HG03025 (cell line): ENCODE data around the gene EGFL8.

Source experiments
- ATAC-seq: cut with Tn5 transposase; IDR thresholded peaks from one replicate; pipeline ENCODE4 v1.9.1; 2021; ENCODE audit warnings: mild to moderate bottlenecking, moderate library complexity; ENCODE audit not compliant: unreplicated experiment, low FRiP score

EGFL8 gene

GRCh38 chr6:32146287-32146686 is 18.1 kb upstream of the EGFL8 start:
- ATAC-seq: no peak

DNA sequence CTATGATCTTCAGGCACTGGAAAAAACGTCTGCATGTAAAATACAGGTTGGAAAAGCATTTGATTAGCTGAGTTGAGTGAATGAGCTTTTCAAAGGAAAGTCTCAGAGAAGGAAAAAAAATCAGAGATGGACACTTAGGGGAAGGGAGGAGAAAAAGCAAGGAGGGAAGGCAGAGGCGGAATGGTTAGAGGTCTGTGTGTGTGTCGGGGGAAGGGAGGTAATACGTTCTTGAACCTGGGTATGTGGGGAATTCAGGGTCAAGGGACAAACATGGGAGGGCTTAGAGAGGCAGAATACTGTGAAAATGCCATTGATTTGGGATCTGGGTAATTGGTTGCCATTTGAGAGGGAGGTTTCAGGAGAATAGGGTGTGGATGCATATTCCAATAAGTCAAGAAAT is 17.7 kb upstream of the EGFL8 start:
- no peak for ATAC-seq

DNA sequence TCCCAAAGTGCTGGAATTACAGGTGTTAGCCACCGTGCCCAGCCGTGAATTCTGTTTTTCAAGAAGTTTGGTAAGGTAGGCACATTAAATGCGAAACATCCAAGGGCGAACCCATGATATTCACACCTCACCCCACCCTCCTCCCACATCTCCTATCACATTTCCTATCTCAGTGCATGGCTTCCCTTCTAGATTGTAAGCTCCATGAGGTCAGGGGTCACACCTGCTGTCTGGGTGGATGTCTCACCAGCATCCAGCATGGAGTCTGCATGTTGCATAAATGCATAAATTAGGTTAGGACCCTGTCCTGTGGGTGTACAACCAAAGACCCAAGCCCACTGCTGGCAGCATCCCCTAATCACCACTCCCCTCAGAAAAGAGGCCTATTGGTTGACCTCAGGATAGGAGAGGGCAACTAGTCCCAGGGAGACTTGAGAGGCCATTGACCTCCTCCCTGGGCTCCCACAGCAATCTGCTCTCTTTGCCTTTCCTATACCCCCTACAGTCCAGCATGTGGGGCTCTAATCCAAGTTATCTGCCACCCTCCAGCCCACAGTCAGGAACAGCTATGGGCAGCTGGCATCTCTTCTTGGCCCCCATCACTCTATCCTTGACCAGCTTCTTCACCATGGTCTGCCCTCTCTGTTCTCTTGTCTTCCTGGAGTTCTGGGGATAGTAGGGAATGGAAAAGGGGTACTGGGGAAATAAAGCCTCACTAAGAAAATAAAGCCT is 16.8 kb upstream of the EGFL8 start:
- no peak for ATAC-seq

DNA sequence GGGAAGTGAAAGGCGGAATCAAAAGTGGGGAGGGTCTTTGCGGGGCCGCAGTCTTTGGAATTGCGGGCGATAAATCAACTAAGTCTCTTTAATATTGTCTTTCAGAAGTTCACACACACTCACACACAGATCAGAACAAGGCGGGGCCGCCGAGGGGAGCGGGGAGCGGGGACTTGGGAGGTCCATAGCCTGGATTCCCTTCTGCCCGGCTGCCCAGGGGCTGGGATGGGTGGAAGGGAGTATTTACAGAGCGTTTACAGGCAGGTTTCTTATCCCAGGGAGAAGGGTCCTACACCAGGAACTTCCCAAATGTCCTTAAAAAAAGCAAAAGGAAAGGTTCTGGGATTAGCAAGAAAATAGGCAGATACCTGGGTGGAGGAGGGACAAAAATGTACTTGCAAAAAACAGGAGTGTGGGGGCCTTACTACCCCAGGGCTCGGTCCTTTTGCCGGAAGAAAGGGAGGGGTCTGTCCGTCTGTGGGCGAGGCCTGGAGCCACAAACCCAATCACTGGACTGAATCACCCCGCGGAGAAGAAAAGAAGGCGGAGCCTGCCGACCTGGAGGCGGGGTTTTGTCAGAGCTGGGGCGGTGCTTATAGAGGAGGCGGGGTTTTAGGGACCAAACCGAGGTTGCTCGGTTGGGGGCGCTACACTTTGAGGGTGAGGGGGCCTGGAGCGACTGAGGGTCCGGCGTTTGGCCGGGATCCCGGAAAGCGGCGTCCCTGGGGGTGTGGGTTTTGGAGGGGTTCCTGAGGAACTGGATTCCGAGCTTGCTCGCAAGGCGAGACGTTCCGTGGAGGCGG is 15.9 kb upstream of the EGFL8 start:
- ATAC-seq: no peak

DNA sequence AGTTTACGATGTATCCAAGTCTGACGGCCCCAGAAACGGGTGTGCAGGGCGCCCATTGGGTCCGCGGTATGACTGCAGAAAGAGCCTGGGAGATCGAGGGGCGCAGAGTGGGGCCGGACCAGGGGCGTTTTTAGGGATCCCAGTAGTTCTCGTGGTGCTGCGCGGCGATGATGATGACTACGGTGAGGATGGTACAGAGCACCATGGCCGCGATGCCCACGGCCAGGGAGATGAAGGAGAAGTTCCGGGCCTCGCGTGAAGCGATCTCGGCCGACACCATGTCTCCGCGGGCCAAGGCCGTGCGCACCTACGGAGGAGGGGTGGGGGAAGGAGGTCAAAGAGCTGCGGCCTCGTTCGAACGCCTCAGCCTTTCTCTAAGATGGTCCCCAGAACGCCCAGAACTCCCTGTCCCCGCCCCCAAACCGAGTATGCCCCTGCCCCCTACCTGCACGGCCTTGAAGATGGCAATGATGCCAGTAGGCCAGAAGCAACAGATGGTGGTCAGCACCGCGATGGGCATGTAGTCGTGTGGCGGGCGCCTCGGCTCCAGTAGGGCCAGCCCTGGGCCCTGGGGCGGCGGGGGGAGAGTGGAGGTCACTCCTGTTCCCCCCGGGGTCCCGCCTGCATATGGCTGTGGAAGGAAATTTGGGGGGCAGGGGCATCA is 15.2 kb upstream of the EGFL8 start:
- ATAC-seq: no peak

- ATAC-seq: no peak
Observed at GRCh38 chr6:32149932-32150870, 14.2 kb upstream of the EGFL8 start.

DNA sequence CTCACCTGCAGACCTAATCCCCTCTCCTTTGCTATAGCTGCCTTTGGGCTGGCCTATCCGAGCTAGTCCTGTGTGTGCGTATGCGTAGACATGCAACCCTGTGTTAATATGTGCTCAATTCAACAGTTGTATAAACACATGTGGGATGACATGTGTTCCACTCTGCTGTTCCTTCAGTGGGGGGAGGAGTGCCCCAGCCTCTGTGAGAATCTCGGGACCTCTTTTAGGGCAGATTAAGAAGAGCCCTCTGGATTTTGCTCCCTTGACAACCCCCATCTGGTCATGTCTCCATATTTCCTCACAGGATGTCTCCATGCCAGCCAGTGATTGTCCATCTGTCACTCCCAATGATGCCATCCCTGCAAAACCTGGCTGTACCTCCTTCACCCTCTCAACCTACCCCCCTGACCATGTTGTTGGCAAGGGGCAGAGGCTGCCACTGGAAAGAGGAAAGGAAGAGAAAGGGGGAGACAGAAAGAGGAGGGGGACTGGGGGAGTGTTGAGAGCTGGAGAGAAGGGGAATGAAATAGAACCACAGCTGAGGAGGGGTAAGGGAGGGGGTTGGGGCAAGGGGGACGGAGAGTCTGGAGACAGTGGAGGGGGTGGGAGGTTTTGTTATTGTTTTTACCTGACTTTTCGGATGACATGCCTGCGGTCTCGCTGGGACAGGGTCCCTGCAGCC is 13.1 kb upstream of the EGFL8 start:
- no peak for ATAC-seq

DNA sequence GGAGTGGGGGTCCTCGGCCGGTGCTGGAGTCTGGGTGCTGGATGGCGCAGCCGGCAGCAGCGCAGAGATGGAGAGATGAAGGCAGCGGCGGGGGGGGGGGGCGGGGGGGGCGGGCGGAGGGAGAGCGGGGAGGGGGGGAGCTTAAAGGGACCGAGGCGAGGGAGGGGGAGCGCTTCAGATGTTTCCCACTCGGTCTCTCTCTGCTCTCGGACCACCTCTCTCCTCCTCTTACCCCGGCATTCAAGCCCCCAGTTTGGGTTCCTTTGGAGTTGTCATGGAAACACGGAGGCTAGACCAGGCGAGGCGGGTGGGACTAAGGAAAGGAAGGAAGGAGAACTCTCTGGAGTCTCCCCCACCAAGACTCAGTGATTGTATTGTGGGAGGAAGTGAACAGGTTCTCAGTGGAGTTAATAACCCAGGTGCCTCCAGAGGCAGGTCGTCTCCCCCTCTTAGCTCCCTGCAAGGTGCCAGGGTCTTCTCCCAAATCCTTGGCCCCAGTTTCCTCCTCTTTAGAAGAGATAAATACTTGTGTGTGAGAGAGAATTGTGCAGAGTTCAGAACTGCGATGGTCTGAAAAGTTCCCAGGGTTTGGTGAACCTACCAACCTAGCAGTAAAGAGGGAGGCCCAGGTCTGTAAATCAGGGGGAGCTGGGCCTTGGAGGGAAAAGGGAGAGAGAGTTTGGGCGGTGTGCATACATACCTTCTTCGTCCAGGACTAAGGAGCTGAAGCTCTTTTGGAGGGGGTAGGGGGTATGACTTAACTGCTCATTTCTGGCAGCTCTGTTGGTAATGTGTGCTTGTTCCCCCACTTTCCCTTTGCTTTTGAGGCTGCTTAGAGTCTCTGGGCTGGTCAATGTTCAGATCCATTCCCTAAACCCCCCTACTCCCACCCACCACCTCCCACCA is 12.3 kb upstream of the EGFL8 start, which contains the start of gene PRRT1:
PRRT1 (minus strand) TSS at position 77 of the 906 bp plus-strand sequence. CDS start 112 bp downstream, outside the sequence.
- ATAC-seq: no peak

DNA sequence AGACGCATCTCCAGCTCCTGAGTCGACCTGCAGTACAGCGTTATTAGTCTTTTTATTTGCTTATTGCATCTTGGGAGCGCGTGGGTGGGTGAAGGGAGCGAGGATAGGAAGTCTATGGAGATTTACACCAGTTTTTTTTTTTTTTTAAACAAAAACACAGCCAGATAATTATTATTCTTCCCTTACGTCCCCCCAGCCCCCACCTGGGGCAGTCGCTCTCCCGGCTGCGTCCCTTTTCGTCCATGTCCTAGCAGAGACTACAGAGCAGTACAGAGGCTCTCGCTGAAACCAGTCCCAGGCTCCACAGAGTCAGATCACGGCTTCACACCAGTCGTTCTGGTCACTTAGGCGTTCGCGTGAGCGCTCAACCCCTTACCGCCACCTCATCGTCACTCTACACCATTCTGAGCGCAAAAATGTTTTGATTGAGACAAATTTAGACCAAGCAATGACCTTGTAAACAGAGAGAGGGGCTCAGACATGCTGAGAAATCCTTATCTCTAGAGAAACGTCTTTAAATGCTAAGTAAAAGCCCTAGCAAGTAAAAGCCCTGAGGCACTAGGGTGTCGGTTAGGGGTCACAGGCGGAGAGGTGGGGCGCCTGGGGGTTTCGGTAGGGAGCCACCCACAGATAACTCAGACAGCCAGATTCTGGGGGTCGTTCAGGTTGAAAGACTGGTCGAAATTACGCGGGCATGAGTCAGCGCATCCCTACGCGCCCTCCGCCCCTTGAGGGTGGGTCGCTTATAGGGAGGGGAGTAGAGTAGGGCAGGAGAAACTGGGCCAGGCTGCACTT is 11.4 kb upstream of the EGFL8 start:
- no peak for ATAC-seq

DNA sequence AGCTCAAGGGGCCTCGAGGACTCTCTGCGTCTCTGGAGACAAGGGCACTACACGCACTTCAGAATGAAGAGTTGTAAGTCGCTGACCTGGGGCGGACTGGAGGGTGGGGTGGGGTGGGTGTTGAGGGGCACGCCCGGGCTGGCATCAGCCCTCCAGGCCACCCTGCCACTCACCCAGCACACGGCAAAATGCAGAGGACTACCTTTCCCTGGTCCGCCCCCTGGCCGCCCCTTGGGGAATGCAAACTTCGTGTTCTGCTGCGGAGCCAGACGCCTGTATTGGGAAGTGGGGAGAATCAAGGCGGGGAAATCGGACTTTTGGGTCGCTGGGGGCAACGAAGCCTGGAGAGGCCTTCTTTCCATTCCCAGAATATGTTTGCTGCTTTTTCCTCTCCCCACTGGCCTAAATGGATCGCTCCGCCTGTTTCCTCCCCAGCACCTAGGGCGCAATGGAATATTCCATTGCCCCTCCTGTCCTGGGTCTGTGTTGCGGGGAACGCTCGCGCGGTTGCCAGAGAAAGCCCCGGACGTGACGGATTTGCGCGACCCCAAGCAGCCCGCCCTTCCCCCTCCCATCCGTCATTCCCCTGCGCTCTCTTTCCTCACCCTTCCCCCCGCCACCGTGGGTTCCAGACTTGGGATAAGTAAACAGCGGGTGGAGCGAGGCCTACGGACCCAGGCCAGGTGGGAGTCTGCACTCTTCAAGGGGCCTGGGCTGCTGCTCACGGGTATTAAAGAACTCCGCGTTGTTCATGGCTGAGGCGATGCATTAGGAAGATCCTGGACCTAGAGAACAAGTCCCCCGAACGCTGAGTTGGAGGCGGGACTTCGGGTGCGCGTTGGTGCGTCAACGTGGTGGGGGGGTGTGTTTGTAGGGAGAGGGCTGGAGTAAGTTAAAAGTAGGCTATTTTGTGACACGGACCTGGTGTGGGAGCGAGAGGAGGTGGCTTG is 10.6 kb upstream of the EGFL8 start, which contains the start of gene PPT2:
PPT2 (plus strand) TSS at position 578 of the 950 bp plus-strand sequence. CDS start 454 bp downstream, outside the sequence.
- ATAC-seq: no peak

- ATAC-seq: no peak
Observed at GRCh38 chr6:32154514-32155161, 9.8 kb upstream of the EGFL8 start.

DNA sequence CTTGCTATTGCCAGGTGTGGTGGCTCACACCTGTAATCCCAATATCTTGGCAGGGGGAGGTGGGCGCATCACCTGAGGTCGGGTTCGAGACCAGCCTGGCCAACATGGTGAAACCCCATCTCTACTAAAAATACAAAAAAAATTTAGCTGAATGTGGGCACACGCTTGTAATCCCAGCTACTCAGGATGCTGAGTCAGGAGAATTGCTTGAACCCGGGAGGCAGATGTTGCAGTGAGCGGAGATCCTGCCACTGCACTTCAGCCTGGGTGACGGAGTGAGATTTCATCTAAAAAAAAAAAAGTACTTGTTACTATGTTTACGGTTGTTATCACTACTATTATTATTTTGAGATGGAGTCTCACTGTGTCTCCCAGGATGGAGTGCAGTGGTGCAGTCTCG is 7.5 kb upstream of the EGFL8 start:
- no peak for ATAC-seq

DNA sequence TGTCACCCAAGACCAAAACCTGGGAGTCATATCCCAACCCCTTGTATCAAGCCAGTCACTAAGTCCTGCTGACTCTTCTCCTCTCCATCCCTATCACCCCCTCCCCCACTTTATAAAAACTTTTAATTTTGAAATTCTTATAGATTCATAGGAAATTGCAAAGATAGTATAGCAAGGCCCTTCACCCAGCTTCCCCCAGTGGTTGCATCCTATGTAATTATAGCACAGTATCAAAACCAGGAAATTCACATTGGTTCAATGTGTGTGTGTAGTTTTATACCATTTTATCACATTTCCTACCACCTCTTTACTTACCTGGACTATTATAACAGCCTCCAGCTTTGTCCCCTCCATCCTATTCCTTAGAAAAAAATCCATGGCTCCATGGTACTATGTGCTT is 6.3 kb upstream of the EGFL8 start:
- ATAC-seq: no peak

DNA sequence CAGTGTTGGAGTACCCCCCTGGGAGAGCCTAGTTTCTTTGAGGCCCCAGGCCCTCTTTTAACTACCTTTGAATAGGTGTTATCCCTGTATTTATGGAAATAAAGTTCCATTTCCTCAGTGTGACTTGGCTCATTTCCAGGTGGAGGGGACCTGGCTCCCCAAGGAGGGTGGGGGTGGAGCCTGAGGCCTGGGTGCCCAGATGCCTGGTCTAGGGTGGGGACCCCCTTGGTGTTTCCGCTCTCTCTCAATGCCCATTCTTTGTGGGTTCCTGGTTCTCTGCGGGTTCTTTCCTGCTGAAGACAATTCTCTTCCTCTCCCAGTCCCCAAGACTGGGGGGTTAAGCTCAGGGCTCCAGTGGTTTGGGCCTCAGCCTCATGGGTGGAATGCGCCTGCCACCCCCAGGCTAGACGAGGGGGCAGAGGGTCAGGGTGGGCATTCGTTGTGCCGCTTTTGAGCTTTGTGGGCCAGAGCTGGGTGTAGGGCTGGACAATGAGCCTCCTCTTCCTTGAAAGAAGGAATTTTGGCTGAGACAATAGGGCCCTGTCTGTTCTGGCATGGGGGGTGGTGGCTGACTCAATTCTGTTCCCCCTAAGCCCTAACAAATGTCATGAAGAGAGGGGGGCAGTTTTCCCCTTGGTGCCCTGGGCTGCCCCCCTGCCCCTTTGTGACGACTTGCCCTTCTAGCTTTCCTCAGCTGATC is 686 bp upstream of the EGFL8 start:
- ATAC-seq: no peak

GRCh38 chr6:32166411-32167061 is 2.1 kb downstream of the EGFL8 start:
- ATAC-seq: no peak
